Prostate gland (tissue), 2 donors: ENCODE results near the gene STXBP6.

ENCODE experiments used
- CTCF ChIP-seq, 4 experiments: fragments of 200-600 bp in 2 of 4; fragments of 450-650 bp in 2 of 4; sonication (generic) in 2 of 4; IDR thresholded peaks; 1 replicate in 3 of 4; 2 replicates in 1 of 4; pipeline ENCODE4 v1.5.1; 2016 to 2019; ENCODE audit warnings: antibody characterized with exemption in 4 of 4, mild to moderate bottlenecking in 2 of 4, moderate library complexity in 2 of 4
- POLR2A ChIP-seq: fragments of 450-650 bp; IDR thresholded peaks from one replicate; pipeline ENCODE4 v1.6.1; 2016; ENCODE audit warnings: antibody characterized with exemption, mild to moderate bottlenecking
- POLR2AphosphoS5 ChIP-seq: sonication (generic); formaldehyde crosslinking; IDR thresholded peaks from one replicate; pipeline ENCODE4 v1.6.1; 2017; ENCODE audit warnings: antibody characterized with exemption

GRCh38 chr14:25095736-25096437, 45.9 kb upstream of the STXBP6 start:
- no peak for TF ChIP-seq CTCF (IDR thresholded peaks at IDR 0.05)
- no peak for TF ChIP-seq POLR2AphosphoS5
- no peak for TF ChIP-seq POLR2A
